Fibroblast of pulmonary artery (primary cell): ENCODE data around the gene SMARCC2.

Experiments used
- DNase-seq: peaks from one replicate; pipeline ENCODE4 v3.0.0-alpha.2; 2010; ENCODE audit warnings: low read depth
- H3K4me3 ChIP-seq: replicated peaks from 2 replicates; pipeline ENCODE4 v1.5.1; 2011; ENCODE audit warnings: low read depth, mild to moderate bottlenecking, control low read depth, low read length, moderate library complexity
- CTCF ChIP-seq: IDR thresholded peaks from 2 replicates; pipeline ENCODE4 v1.5.1; 2011; ENCODE audit warnings: mild to moderate bottlenecking, control low read depth, low read length, inconsistent platforms; ENCODE audit errors: missing control alignments

SMARCC2 gene

DNA sequence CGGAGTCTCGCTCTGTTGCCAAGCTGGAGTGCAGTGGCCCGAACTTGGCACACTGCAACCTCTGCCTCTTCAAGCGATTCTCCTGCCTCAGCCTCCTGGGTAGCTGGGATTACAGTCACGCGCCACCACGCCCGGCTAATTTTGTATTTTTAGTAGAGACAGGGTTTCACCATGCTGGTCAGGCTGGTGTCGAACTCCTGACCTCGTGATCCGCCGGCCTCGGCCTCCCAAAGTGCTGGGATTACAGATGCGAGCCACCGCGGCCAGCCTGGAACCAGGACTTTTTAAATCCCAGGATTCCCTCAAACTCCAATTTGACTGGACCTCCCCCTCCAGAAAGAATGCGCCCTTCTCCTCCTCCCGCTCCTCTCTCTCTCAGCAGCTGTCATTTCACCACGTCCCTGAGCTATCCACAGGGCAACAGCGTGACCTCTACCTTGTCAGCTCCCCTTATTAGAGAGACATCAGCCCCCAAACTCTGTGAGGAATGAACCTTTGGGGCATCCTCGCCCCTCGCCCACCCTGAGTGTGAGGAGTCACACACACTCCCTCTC, 59.3 kb downstream of the SMARCC2 start:
- no peak for TF ChIP-seq CTCF
- peak overlapping the region; percentile 90 for H3K4me3 ChIP-seq
- DNase-seq: no peak

GRCh38 chr12:56129206-56129941, 59.9 kb downstream of the SMARCC2 start:
- peak; percentile 59 for DNase-seq

DNA sequence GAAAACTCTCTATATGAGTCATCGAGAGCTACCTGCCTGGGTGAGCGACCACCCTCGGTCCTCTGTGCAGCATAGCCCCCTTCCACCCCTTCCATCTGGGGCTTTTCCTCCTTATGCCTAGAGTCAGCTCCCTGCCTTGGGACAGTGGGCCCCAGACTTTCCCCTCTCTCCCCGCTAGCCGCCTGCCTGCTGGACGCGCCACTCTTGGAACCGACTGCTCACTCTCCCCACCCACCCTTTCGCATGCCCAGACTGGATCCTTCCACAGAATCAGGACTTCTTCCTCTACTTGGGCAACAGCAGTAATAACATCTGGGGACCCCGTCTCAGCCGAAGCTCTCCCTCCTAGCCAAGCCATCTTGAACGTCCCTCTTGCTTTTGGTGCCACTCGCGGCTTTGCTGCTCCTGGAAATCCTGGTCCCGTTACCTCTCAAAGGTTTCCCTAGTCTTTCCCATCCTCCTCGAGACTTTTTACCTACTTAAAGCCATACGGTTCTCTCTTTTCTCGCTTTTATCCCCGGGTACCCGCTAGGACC, 60.5 kb downstream of the SMARCC2 start:
- no peak for TF ChIP-seq CTCF
- peak overlapping the region; percentile 90 for H3K4me3 ChIP-seq
- DNase-seq: peak; percentile 31

More at GRCh38 chr12:56129206-56129941, 59.9 kb downstream of the SMARCC2 start:
- TF ChIP-seq CTCF: no peak
- H3K4me3 ChIP-seq: peak overlapping the region; percentile 90

DNA sequence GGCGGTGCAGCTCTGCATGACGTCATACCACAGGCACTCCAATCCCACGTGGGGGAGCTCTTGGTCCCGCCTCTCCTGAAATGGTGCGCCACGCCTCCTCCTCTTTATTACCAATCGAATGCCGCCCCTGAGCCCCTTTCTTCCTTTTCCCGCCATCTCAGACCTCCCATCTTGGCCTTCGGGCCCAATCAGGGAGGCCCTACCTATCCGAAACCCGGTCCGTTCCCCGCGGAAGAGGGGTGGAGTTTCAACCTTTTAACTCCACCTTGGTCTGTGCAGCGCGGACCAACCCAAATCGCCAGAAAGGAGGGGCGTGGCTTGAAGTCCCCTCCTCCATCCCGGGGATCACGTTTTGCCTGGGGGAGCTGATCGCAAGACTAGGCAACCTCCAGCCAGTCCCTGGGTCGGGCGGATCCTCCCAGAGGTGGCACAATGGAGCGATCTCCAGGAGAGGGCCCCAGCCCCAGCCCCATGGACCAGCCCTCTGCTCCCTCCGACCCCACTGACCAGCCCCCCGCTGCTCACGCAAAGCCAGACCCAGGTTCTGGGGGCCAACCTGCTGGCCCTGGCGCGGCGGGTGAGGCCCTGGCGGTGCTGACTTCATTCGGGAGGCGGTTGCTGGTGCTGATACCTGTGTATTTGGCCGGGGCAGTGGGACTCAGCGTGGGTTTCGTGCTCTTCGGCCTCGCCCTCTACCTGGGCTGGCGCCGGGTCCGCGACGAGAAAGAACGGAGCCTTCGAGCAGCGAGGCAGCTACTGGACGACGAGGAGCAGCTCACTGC, 61.2 kb downstream of the SMARCC2 start, which contains the start of gene ESYT1:
Gene ESYT1, plus strand, starts transcription at position 380 of the 782 bp plus-strand sequence. Its CDS starts 53 bp downstream, at position 433.
- DNase-seq: peak; percentile 100
- TF ChIP-seq CTCF: no peak
- H3K4me3 ChIP-seq: peak within 1 kb of the TSS; percentile 90

- no peak for TF ChIP-seq CTCF
- no peak for DNase-seq
- H3K4me3 ChIP-seq: peak overlapping the region; percentile 53
Measured at GRCh38 chr12:56127485-56127887, 61.8 kb downstream of the SMARCC2 start.

GRCh38 chr12:56126732-56127239, 62.5 kb downstream of the SMARCC2 start:
- no peak for DNase-seq
- no peak for TF ChIP-seq CTCF
- H3K4me3 ChIP-seq: no peak overlapping the region
